ENCODE data around the gene C2orf76.
A peak's percentile ranks its signal among the peaks of the same experiment; 100 is the strongest.

C2orf76 gene

DNA sequence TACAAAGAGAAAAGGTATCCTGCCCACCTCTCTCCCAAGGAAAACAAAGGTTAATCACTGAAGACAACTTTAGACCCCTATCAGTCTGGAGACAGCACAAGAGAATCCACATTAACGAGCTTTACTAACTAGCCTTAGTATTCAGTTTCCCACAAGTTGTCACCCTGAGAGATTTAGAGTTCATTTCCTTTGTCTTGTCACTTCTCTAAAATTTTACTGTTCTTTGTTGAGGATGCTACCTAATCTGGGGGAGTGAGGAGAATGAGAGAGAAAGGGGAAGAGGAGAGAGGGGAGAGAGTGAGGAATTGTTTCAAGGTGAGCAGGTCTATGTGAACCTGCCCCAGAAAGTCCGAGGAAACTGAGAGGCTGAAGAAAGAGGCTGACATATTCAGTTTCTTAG, 28.4 kb downstream of the C2orf76 start:
- no peaks in the 10 kb centered on the region for H3K79me2 ChIP-seq (ENCODE audit: insufficient read depth, low read length)
- H3K36me3 ChIP-seq (ENCODE audit: low read length): no peaks in the 10 kb centered on the region
- H4K20me1 ChIP-seq (ENCODE audit: low read depth, low read length): no peaks in the 10 kb centered on the region
- H3K9me3 ChIP-seq (ENCODE audit: insufficient read depth, low read length): no peaks in the 10 kb centered on the region
- H3K9ac ChIP-seq (ENCODE audit: low read length): no peak overlapping the region
- no peak overlapping the region for H3K4me3 ChIP-seq (ENCODE audit: insufficient read depth, low read length, poor library complexity, severe bottlenecking)
- no peak overlapping the region for H3K27ac ChIP-seq (ENCODE audit: low read depth, low read length)
- no peaks in the 10 kb centered on the region for H3K9me2 ChIP-seq (replicated peaks; ENCODE audit: insufficient read depth, low read length)
- H3K4me2 ChIP-seq (ENCODE audit: low read depth, low read length, poor library complexity, severe bottlenecking): peak overlapping the region; percentile 54
- peak overlapping the region; percentile 18 for H2AFZ ChIP-seq (ENCODE audit: low read depth, low read length, severe bottlenecking)
- H3K27me3 ChIP-seq (ENCODE audit: low read length): no peaks in the 10 kb centered on the region
- H3F3A ChIP-seq (ENCODE audit: insufficient read depth): no peaks in the 10 kb centered on the region
- TF ChIP-seq EZH2phosphoT487 (conservative IDR thresholded peaks at IDR 0.05; ENCODE audit: low read length) (no peak), CTCF (IDR thresholded peaks at IDR 0.05; ENCODE audit: insufficient read depth, low read length, poor library complexity, severe bottlenecking) (no peak)

- H3F3A ChIP-seq (ENCODE audit: insufficient read depth): no peaks in the 10 kb centered on the region
- H3K4me2 ChIP-seq (ENCODE audit: low read depth, low read length, poor library complexity, severe bottlenecking): no peak overlapping the region
- H3K36me3 ChIP-seq (ENCODE audit: low read length): no peaks in the 10 kb centered on the region
- TF ChIP-seq CTCF (IDR thresholded peaks at IDR 0.05; ENCODE audit: insufficient read depth, low read length, poor library complexity, severe bottlenecking) (no peak), EZH2phosphoT487 (conservative IDR thresholded peaks at IDR 0.05; ENCODE audit: low read length) (no peak)
- no peak overlapping the region for H3K27ac ChIP-seq (ENCODE audit: low read depth, low read length)
- no peaks in the 10 kb centered on the region for H3K9me3 ChIP-seq (ENCODE audit: insufficient read depth, low read length)
- no peaks in the 10 kb centered on the region for H4K20me1 ChIP-seq (ENCODE audit: low read depth, low read length)
- no peaks in the 10 kb centered on the region for H3K79me2 ChIP-seq (ENCODE audit: insufficient read depth, low read length)
- no peak overlapping the region for H3K9ac ChIP-seq (ENCODE audit: low read length)
- no peak overlapping the region for H3K4me3 ChIP-seq (ENCODE audit: insufficient read depth, low read length, poor library complexity, severe bottlenecking)
- H2AFZ ChIP-seq (ENCODE audit: low read depth, low read length, severe bottlenecking): no peak overlapping the region
- no peaks in the 10 kb centered on the region for H3K9me2 ChIP-seq (replicated peaks; ENCODE audit: insufficient read depth, low read length)
- no peaks in the 10 kb centered on the region for H3K27me3 ChIP-seq (ENCODE audit: low read length)
Measured at GRCh38 chr2:119337749-119338148, 28.9 kb downstream of the C2orf76 start.

DNA sequence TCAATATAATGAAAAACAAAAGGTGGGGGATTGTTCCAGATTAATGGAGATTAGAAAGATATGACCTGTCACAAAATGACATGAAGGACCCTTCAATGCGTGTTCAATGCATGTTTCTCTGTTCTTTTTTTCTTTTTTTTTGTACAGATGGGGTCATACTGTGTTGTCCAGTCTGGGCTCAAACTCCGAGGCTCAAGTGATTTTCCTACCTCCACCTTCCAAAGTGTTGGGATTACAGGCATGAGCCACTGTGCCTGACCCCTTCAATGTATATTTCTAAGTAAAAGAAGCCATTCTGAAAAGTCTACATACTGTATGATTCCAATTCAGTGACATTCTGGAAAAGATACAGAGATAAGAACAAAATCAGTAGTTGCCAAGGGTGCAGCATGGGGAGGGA, 32.8 kb downstream of the C2orf76 start:
- no peak overlapping the region for H3K27ac ChIP-seq (ENCODE audit: low read depth, low read length)
- TF ChIP-seq CTCF (IDR thresholded peaks at IDR 0.05; ENCODE audit: insufficient read depth, low read length, poor library complexity, severe bottlenecking): no peak
- TF ChIP-seq EZH2phosphoT487 (conservative IDR thresholded peaks at IDR 0.05; ENCODE audit: low read length): no peak
- H3K9ac ChIP-seq (ENCODE audit: low read length): no peak overlapping the region

More for the DNA sequence above, 32.8 kb downstream of the C2orf76 start:
- Histone ChIP-seq H3K9me3 (ENCODE audit: insufficient read depth, low read length) (no peaks in the 10 kb centered on the region), H3K9me2 (replicated peaks; ENCODE audit: insufficient read depth, low read length) (no peaks in the 10 kb centered on the region), H3K36me3 (ENCODE audit: low read length) (no peaks in the 10 kb centered on the region), H3K4me3 (ENCODE audit: insufficient read depth, low read length, poor library complexity, severe bottlenecking) (no peak overlapping the region), H4K20me1 (ENCODE audit: low read depth, low read length) (no peaks in the 10 kb centered on the region), H3K27me3 (ENCODE audit: low read length) (no peaks in the 10 kb centered on the region), H2AFZ (ENCODE audit: low read depth, low read length, severe bottlenecking) (no peak overlapping the region), H3K4me2 (ENCODE audit: low read depth, low read length, poor library complexity, severe bottlenecking) (no peak overlapping the region), H3K79me2 (ENCODE audit: insufficient read depth, low read length) (no peaks in the 10 kb centered on the region), H3F3A (ENCODE audit: insufficient read depth) (no peaks in the 10 kb centered on the region)

All from SU-DHL-6 (cell line).